Type B pancreatic cell (in vitro differentiated cells): ENCODE measurements around the gene RAD1. TPM values are rescaled to one million over a fixed set of nuclear protein-coding genes. Genes with fewer than 3 reads are reported as not detected.

Experiments used
- DNase-seq: peaks from one replicate; pipeline ENCODE4 v3.0.0; 2021; ENCODE audit warnings: mixed read lengths; ENCODE audit not compliant: unreplicated experiment; ENCODE audit errors: extremely low spot score
- H3K27ac Mint-ChIP-seq: 2 replicates; pipeline ENCODE4 v1.8.0; 2021; ENCODE audit warnings: mild to moderate bottlenecking, mixed read lengths
- H3K27me3 Mint-ChIP-seq: 2 replicates; pipeline ENCODE4 v1.8.0; 2021; ENCODE audit warnings: mixed read lengths
- H3K36me3 Mint-ChIP-seq: 2 replicates; pipeline ENCODE4 v1.8.0; 2021; ENCODE audit warnings: mixed read lengths
- H3K4me1 Mint-ChIP-seq: one replicate; pipeline ENCODE4 v1.8.0; 2021; ENCODE audit warnings: mixed read lengths; ENCODE audit not compliant: unreplicated experiment
- H3K4me3 Mint-ChIP-seq: 2 replicates; pipeline ENCODE4 v1.8.0; 2021; ENCODE audit warnings: mild to moderate bottlenecking, mixed read lengths
- H3K9me3 Mint-ChIP-seq: 2 replicates; pipeline ENCODE4 v1.8.0; 2021; ENCODE audit warnings: mixed read lengths
- total RNA-seq: library from RNA; stranded (reverse); gene quantifications from 2 replicates; pipeline ENCODE4 v1.2.1, GENCODE V29; 2021; ENCODE audit warnings: low replicate concordance
- TF ChIP-seq, protein P1 (sequence below): fragments of 200-600 bp; sonication (generic); conservative IDR thresholded peaks from 2 replicates; pipeline ENCODE4 v1.5.0; 2021; ENCODE audit warnings: antibody characterized with exemption, mild to moderate bottlenecking

The RAD1 gene
- total RNA-seq, 1 donor from 2014 or later: 20.9 TPM

DNA sequence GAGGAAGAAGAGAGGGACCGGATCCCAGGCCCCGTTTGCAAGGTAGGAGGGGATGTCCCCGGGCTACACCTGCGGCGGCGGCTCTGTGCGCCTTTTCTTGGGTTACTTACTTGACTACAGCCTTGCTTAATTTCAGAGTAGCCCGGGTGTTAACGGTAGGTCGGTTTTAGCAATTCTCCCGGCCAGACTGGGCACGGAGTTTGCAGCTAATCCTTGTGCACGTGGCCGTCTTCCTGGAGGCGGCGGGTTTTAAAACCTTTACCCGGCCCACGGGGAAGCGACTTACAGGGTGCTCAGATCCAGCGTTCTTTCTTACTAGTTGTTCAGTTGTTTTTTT is 520 bp upstream of the RAD1 start:
- H3K27ac Mint-ChIP-seq: no peak overlapping the region
- DNase-seq: no peak
- peaks cover 19% of the 10 kb centered on the region for H3K4me1 Mint-ChIP-seq
- H3K36me3 Mint-ChIP-seq: peaks cover 19% of the 10 kb centered on the region
- H3K9me3 Mint-ChIP-seq: no peaks in the 10 kb centered on the region
- TF ChIP-seq, protein P1, sequence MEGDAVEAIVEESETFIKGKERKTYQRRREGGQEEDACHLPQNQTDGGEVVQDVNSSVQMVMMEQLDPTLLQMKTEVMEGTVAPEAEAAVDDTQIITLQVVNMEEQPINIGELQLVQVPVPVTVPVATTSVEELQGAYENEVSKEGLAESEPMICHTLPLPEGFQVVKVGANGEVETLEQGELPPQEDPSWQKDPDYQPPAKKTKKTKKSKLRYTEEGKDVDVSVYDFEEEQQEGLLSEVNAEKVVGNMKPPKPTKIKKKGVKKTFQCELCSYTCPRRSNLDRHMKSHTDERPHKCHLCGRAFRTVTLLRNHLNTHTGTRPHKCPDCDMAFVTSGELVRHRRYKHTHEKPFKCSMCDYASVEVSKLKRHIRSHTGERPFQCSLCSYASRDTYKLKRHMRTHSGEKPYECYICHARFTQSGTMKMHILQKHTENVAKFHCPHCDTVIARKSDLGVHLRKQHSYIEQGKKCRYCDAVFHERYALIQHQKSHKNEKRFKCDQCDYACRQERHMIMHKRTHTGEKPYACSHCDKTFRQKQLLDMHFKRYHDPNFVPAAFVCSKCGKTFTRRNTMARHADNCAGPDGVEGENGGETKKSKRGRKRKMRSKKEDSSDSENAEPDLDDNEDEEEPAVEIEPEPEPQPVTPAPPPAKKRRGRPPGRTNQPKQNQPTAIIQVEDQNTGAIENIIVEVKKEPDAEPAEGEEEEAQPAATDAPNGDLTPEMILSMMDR: no peak
- no peaks in the 10 kb centered on the region for H3K27me3 Mint-ChIP-seq
- no peak overlapping the region for H3K4me3 Mint-ChIP-seq

DNA sequence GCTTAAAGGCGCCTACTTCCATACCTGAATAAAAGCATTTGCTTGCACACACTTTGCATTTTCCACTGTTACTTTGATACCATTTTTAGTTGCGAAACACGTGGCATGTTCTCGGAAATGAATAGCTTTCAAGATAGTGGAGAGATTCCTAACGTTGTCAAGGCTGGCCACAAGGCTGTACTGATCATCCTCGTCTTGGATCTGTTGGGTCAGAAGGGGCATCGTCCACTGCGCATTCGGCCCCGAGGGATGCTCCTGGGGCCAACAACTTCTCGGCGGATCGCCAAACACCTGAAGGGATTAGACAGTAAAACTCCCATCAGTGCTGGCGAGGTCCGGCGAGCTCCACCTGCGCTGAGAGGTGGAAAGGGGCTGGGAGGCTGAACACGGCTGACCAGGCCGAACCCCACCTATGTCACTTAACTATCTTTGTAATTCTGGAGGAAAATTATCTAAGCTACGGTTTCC is 599 bp downstream of the RAD1 start:
- DNase-seq: no peak
- Mint-ChIP-seq H3K27me3 (no peaks in the 10 kb centered on the region), H3K36me3 (peaks cover 15% of the 10 kb centered on the region), H3K27ac (no peak overlapping the region), H3K4me1 (peaks cover 19% of the 10 kb centered on the region), H3K9me3 (no peaks in the 10 kb centered on the region), H3K4me3 (no peak overlapping the region)
- TF ChIP-seq, protein P1: no peak

GRCh38 chr5:34913072-34913471 is 2.2 kb downstream of the RAD1 start:
- H3K4me1 Mint-ChIP-seq: peaks cover 19% of the 10 kb centered on the region
- H3K9me3 Mint-ChIP-seq: no peaks in the 10 kb centered on the region
- H3K4me3 Mint-ChIP-seq: no peak overlapping the region
- peaks cover 23% of the 10 kb centered on the region for H3K36me3 Mint-ChIP-seq
- TF ChIP-seq, protein P1: no peak
- DNase-seq: no peak
- no peaks in the 10 kb centered on the region for H3K27me3 Mint-ChIP-seq
- H3K27ac Mint-ChIP-seq: no peak overlapping the region

DNA sequence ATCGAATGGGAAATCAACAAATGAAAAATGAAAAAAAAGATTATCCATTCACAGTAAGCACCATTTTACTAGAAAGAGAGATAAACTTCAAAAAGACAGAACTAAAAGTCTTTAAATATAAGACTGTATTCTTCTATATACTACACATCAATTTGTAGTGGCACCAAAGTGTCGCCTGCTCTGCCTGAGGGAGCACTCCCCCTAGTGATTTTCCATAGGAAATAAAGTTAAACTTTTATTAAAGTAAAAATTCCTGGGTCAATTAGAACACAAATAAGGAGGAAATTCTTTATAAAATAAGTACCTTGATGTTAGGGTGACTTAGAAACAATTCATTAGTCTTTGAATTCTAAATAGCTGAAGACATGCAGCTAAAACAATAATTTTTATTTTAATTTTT is 9.7 kb downstream of the RAD1 start:
- DNase-seq: no peak
- TF ChIP-seq, protein P1: peak; percentile 66
- Mint-ChIP-seq H3K36me3 (peaks cover 16% of the 10 kb centered on the region), H3K4me3 (no peak overlapping the region), H3K27ac (no peak overlapping the region), H3K4me1 (peaks cover 8% of the 10 kb centered on the region), H3K9me3 (no peaks in the 10 kb centered on the region), H3K27me3 (no peaks in the 10 kb centered on the region)

DNA sequence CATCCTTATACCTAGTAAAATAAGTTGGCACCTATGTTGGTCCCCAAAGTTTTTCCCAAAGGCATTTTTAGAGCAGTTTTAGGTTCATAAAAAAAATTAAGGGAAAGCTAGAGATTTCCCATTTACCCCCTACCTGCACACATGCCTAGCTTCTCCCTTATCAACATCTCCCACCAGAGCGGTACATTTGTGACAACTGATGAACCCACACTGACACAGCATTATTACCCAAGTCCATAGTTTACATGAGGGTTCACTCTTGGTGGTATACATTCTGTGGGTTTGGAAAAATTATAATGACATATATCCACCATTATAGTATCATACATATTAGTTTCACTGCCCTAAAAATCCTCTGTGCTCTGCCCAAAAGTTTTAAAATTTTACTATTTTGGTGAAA is 12.0 kb downstream of the RAD1 start:
- Mint-ChIP-seq H3K27ac (no peak overlapping the region), H3K9me3 (no peaks in the 10 kb centered on the region), H3K36me3 (peaks cover 4% of the 10 kb centered on the region), H3K4me3 (no peak overlapping the region), H3K27me3 (no peaks in the 10 kb centered on the region), H3K4me1 (peaks cover 13% of the 10 kb centered on the region)
- DNase-seq: no peak
- TF ChIP-seq, protein P1: no peak

- no peaks in the 10 kb centered on the region for H3K27me3 Mint-ChIP-seq
- H3K36me3 Mint-ChIP-seq: peaks cover 4% of the 10 kb centered on the region
- no peak overlapping the region for H3K4me3 Mint-ChIP-seq
- H3K4me1 Mint-ChIP-seq: peaks cover 16% of the 10 kb centered on the region
- DNase-seq: no peak
- H3K9me3 Mint-ChIP-seq: no peaks in the 10 kb centered on the region
- no peak overlapping the region for H3K27ac Mint-ChIP-seq
- TF ChIP-seq, protein P1: no peak
Measured at GRCh38 chr5:34900652-34901051, 14.7 kb downstream of the RAD1 start.
